ENCODE measurements around the gene RIN3.

- TF ChIP-seq POLR2A (IDR thresholded peaks at IDR 0.05), result no peak
- no peak for TF ChIP-seq CTCF (IDR thresholded peaks at IDR 0.05)
- no peak for TF ChIP-seq EP300 (IDR thresholded peaks at IDR 0.05)
Measured at GRCh38 chr14:92506231-92506630, 7.3 kb upstream of the RIN3 start.

Measured in gastroesophageal sphincter (tissue), 3 donors.